Transverse colon (tissue), 4 donors: ENCODE data around the gene ARMC6. TPM values are rescaled to one million over a fixed set of nuclear protein-coding genes. Genes with fewer than 3 reads are reported as not detected.

Experiments used
- DNase-seq: peaks from one replicate; pipeline ENCODE4 v3.0.0-alpha.2; 2019
- H3K27ac ChIP-seq, 4 donors: fragments of 200-600 bp; sonication (generic); 2 replicates each; pipeline ENCODE4 v1.5.1; 2016 to 2018; ENCODE audit warnings: inconsistent platforms in 4 of 4
- H3K27me3 ChIP-seq: fragments of 200-600 bp; sonication (generic); 2 replicates; pipeline ENCODE4 v1.5.1; 2017; ENCODE audit warnings: inconsistent platforms
- H3K36me3 ChIP-seq, 4 donors: fragments of 200-600 bp; sonication (generic); 2 replicates each; pipeline ENCODE4 v1.5.1; 2017 to 2019; ENCODE audit warnings: inconsistent platforms in 4 of 4
- H3K4me1 ChIP-seq, 4 donors: fragments of 200-600 bp; sonication (generic); 2 replicates each; pipeline ENCODE4 v1.5.1; 2017 to 2020; ENCODE audit warnings: inconsistent platforms in 4 of 4
- H3K4me3 ChIP-seq, 4 donors: fragments of 200-600 bp; sonication (generic); 1 replicate in 1 of 4; 2 replicates in 3 of 4; pipeline versions ENCODE4 v1.5.1 to v1.6.1; 2017 to 2019; ENCODE audit warnings: inconsistent platforms in 4 of 4
- H3K9me3 ChIP-seq, 2 donors: fragments of 200-600 bp; sonication (generic); 2 replicates each; pipeline ENCODE4 v1.5.1; 2017 to 2019; ENCODE audit warnings: inconsistent platforms in 2 of 2
- EP300 ChIP-seq: sonication (generic); formaldehyde crosslinking; IDR thresholded peaks from one replicate; pipeline ENCODE4 v1.6.1; 2017; ENCODE audit warnings: antibody characterized with exemption, low read depth
- POLR2A ChIP-seq: fragments of 450-650 bp; IDR thresholded peaks from one replicate; pipeline ENCODE4 v1.6.1; 2016; ENCODE audit warnings: antibody characterized with exemption, mild to moderate bottlenecking, moderate library complexity
- POLR2AphosphoS5 ChIP-seq, 3 donors: sonication (generic); formaldehyde crosslinking; IDR thresholded peaks; one replicate each; pipeline ENCODE4 v1.6.1; 2016; ENCODE audit warnings: antibody characterized with exemption in 3 of 3
- WGBS, 2 donors: methylation state at CpG; one replicate each; pipeline ENCODE4 v1.1.5; 2018; ENCODE audit warnings: low coverage in 1 of 2; 5-methylcytosine and 5-hydroxymethylcytosine counted together
- in situ Hi-C, 4 donors: fragments of 200-750 bp; cut with MboI; loops; one replicate each; pipeline versions ENCODE4 v1.15.0 to v1.15.1; 2017; ENCODE audit warnings: low sequenced_read_pairs in 3 of 4, low pct_ligation_motif_present in 1 of 4, low pct_unique_long_range_greater_than_20kb in 1 of 4
- intact Hi-C: fragments of 100-400 bp; cut with DNase I; formaldehyde crosslinking; loops from one replicate; pipeline ENCODE4 v1.15.1; 2023; ENCODE audit warnings: low total_unique reads
- total RNA-seq, 4 donors: library from RNA; depleted of rRNA; stranded (reverse); fragments of >200 nt; gene quantifications; one replicate each; pipeline ENCODE4 v1.1.0, GENCODE V29; 2016
- TF ChIP-seq, protein P1 (sequence below), 5 experiments: fragments of 200-600 bp in 3 of 5; fragments of 450-650 bp in 2 of 5; sonication (generic) in 3 of 5; IDR thresholded peaks; 1 replicate in 2 of 5; 2 replicates in 3 of 5; pipeline ENCODE4 v1.5.1; 2016 to 2017; ENCODE audit warnings: antibody characterized with exemption in 5 of 5, inconsistent platforms in 3 of 5, mild to moderate bottlenecking in 2 of 5, moderate library complexity in 1 of 5

The ARMC6 gene
- total RNA-seq, 4 donors from 2014 or later, result 15.2 to 220 (median 22.9) TPM

DNA sequence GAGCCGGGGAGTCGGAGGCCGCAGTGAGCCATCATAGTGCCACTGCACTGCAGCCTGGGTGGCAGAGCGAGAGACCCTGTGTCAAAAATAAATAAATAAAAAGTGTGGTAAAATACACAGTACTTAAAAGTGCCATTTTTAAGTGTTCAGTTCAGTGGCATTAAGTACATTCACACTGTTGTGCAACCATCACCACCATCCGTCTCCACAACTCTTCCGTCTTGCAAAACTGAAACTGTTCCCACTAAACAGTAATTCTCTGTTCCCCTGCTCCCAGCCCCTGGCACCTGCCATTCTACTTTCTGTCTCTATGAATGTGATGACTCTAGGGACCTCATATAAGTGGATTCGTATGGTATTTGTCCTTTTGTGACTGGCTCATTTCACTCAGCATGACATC, 43.7 kb downstream of the ARMC6 start:
- no peak for DNase-seq
- Histone ChIP-seq H3K4me3 (no peak overlapping the region), H3K36me3 (no peaks in the 10 kb centered on the region), H3K27ac (no peak overlapping the region), H3K4me1 (no peaks in the 10 kb centered on the region), H3K9me3 (no peaks in the 10 kb centered on the region), H3K27me3 (no peaks in the 10 kb centered on the region)
- intact Hi-C loops (no loop called here), in situ Hi-C loops (no loop called here)
- 90 to 93% methylated on average over 5 to 7 of the region's 7 CpGs for WGBS, 2 donors
- TF ChIP-seq, protein P1, sequence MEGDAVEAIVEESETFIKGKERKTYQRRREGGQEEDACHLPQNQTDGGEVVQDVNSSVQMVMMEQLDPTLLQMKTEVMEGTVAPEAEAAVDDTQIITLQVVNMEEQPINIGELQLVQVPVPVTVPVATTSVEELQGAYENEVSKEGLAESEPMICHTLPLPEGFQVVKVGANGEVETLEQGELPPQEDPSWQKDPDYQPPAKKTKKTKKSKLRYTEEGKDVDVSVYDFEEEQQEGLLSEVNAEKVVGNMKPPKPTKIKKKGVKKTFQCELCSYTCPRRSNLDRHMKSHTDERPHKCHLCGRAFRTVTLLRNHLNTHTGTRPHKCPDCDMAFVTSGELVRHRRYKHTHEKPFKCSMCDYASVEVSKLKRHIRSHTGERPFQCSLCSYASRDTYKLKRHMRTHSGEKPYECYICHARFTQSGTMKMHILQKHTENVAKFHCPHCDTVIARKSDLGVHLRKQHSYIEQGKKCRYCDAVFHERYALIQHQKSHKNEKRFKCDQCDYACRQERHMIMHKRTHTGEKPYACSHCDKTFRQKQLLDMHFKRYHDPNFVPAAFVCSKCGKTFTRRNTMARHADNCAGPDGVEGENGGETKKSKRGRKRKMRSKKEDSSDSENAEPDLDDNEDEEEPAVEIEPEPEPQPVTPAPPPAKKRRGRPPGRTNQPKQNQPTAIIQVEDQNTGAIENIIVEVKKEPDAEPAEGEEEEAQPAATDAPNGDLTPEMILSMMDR (IDR thresholded peaks at IDR 0.05), result no peak
- TF ChIP-seq EP300, result no peak
- TF ChIP-seq POLR2A, result no peak
- TF ChIP-seq POLR2AphosphoS5 (IDR thresholded peaks at IDR 0.05), result no peak

GRCh38 chr19:19078801-19079200, 45.4 kb downstream of the ARMC6 start:
- DNase-seq, result no peak
- Histone ChIP-seq H3K9me3 (no peaks in the 10 kb centered on the region), H3K4me1 (no peaks in the 10 kb centered on the region), H3K4me3 (no peak overlapping the region), H3K27ac (no peak overlapping the region), H3K27me3 (no peaks in the 10 kb centered on the region), H3K36me3 (no peaks in the 10 kb centered on the region)
- TF ChIP-seq, protein P1 (IDR thresholded peaks at IDR 0.05), result no peak
- no peak for TF ChIP-seq EP300
- no peak for TF ChIP-seq POLR2AphosphoS5 (IDR thresholded peaks at IDR 0.05)
- TF ChIP-seq POLR2A, result no peak
- WGBS, 2 donors, result 97 to 98% methylated on average over 6 of the region's 6 CpGs
- intact Hi-C loops (no loop called here), in situ Hi-C loops (no loop called here)

GRCh38 chr19:19079571-19079970, 46.2 kb downstream of the ARMC6 start:
- no peak for DNase-seq
- Histone ChIP-seq H3K4me1 (no peaks in the 10 kb centered on the region), H3K27me3 (no peaks in the 10 kb centered on the region), H3K27ac (no peak overlapping the region), H3K36me3 (no peaks in the 10 kb centered on the region), H3K9me3 (no peaks in the 10 kb centered on the region), H3K4me3 (no peak overlapping the region)
- TF ChIP-seq, protein P1 (IDR thresholded peaks at IDR 0.05), result no peak
- TF ChIP-seq EP300 (no peak), POLR2A (no peak), POLR2AphosphoS5 (IDR thresholded peaks at IDR 0.05) (no peak)
- in situ Hi-C loops (no loop called here), intact Hi-C loops (no loop called here)
- 100% methylated on average over 1 of the region's 1 CpG; no CpG with 5 or more reads in 1 of the 2 donors for WGBS, 2 donors

DNA sequence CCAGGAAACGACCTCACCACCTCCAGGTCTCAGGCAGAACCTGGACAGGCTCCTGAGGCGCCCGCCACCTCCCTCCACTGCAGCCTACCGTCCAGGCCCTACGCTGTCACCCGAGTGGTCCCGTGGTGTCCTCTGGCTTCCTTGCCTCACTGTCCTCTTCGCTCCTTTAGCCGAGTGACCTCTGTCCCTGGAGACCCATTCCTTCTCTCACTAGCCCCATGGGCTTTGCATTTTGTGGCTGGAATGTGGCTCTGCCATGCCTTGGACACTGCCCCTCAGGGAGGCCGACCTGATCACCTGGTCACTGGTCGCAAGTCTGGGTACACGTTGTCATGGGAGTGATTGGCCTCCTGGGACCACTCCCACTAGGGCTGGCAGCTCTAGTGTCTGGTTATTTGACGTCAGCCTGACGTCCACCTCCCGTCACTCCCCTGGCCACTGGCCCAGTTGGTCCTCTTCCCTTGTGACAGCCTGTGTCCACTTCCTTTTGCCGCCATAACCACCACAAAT, 48.3 kb downstream of the ARMC6 start:
- DNase-seq, result no peak
- in situ Hi-C loops, result no loop called here
- WGBS, 2 donors, result 81 to 92% methylated on average over 2 to 16 of the region's 16 CpGs
- Histone ChIP-seq H3K4me1 (no peaks in the 10 kb centered on the region), H3K27me3 (no peaks in the 10 kb centered on the region), H3K4me3 (no peak overlapping the region), H3K27ac (no peak overlapping the region), H3K9me3 (no peaks in the 10 kb centered on the region), H3K36me3 (no peaks in the 10 kb centered on the region)
- intact Hi-C loops, result no loop called here
- TF ChIP-seq POLR2A (no peak), POLR2AphosphoS5 (IDR thresholded peaks at IDR 0.05) (no peak)
- TF ChIP-seq, protein P1 (IDR thresholded peaks at IDR 0.05), result no peak
